Measurements from ENCODE around the gene SPATA24.

Gene SPATA24

GRCh38 chr5:139374909-139375308 is 29.0 kb downstream of the SPATA24 start:
- DNase-seq (ENCODE audit: low read depth), result no peak
- H3K4me3 ChIP-seq (ENCODE audit: low read length), result no peak overlapping the region
- no peak for TF ChIP-seq CTCF (IDR thresholded peaks at IDR 0.05; ENCODE audit: insufficient read depth, low read depth, low read length, missing control alignments)

- TF ChIP-seq CTCF (IDR thresholded peaks at IDR 0.05; ENCODE audit: insufficient read depth, low read depth, low read length, missing control alignments), result no peak
- no peak overlapping the region for H3K4me3 ChIP-seq (ENCODE audit: low read length)
- no peak for DNase-seq (ENCODE audit: low read depth)
These were observed 32.1 kb downstream of the SPATA24 start for GRCh38 chr5:139371482-139372435.

- H3K4me3 ChIP-seq (ENCODE audit: low read length), result no peak overlapping the region
- no peak for TF ChIP-seq CTCF (IDR thresholded peaks at IDR 0.05; ENCODE audit: insufficient read depth, low read depth, low read length, missing control alignments)
- DNase-seq (ENCODE audit: low read depth), result no peak
These were observed 34.7 kb downstream of the SPATA24 start for GRCh38 chr5:139369181-139369580.

DNA sequence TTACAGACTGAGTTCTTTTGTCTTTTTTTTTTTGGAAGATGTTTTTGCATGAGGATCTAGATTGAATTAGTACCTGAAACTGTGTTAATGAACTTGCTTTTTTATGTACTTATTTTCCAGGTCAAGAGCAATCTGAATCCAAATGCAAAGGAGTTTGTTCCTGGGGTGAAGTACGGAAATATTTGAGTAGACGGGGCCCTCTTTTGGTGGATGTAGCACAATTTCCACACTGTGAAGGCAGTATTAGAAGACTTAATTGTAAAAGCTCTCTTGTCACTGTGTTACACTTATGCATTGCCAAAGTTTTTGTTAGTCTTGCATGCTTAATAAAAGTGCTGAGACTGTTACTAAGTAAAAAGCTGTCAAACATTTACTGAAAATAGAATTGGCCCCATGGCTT is 35.3 kb downstream of the SPATA24 start:
- DNase-seq (ENCODE audit: low read depth), result no peak
- no peak for TF ChIP-seq CTCF (IDR thresholded peaks at IDR 0.05; ENCODE audit: insufficient read depth, low read depth, low read length, missing control alignments)

GRCh38 chr5:139364466-139364865 is 39.4 kb downstream of the SPATA24 start:
- no peak for DNase-seq (ENCODE audit: low read depth)
- H3K4me3 ChIP-seq (ENCODE audit: low read length), result no peak overlapping the region
- TF ChIP-seq CTCF (IDR thresholded peaks at IDR 0.05; ENCODE audit: insufficient read depth, low read depth, low read length, missing control alignments), result no peak

More for the DNA sequence above, 35.3 kb downstream of the SPATA24 start:
- H3K4me3 ChIP-seq (ENCODE audit: low read length), result no peak overlapping the region

DNA sequence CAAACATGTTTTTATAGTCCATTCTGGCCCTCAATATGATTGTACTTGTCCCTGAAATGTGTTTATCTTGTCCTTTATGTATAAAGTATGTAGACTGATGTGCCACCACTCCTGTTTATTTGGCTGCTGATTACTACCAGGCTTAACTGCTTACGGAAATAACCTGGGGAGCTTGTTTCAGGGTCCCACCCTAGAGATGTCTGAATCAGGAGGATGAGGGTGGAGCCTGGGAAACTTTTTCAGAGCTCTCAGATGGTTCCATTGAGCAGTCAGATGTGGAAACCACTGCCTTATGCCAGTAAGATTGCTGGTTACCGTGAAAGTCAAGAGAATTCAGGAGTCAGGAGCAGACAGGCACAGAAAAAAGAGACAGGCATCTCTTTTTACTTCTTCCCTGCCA is 40.0 kb downstream of the SPATA24 start:
- TF ChIP-seq CTCF (IDR thresholded peaks at IDR 0.05; ENCODE audit: insufficient read depth, low read depth, low read length, missing control alignments), result no peak
- peak; percentile 61 for DNase-seq (ENCODE audit: low read depth)
- no peak overlapping the region for H3K4me3 ChIP-seq (ENCODE audit: low read length)
